Measurements from ENCODE around the gene CLCA1. TPM values are rescaled to one million over a fixed set of nuclear protein-coding genes. Genes with fewer than 3 reads are reported as not detected.

CLCA1 gene
- total and polyA plus RNA-seq, 2 experiments from 2014 or later = not detected

GRCh38 chr1:86434059-86434458 lies 34.7 kb upstream of the CLCA1 start:
- Histone ChIP-seq H4K20me1 (replicated peaks; ENCODE audit: insufficient read depth) (no peaks in the 10 kb centered on the region), H3K4me3 (no peak overlapping the region), H3K4me2 (no peak overlapping the region), H3F3A (replicated peaks; ENCODE audit: low read depth) (no peaks in the 10 kb centered on the region), H3K27ac (ENCODE audit: low read depth) (no peak overlapping the region), H3K4me1 (ENCODE audit: insufficient read depth) (no peaks in the 10 kb centered on the region), H3K79me2 (replicated peaks; ENCODE audit: insufficient read depth) (no peaks in the 10 kb centered on the region), H3K27me3 (ENCODE audit: insufficient read depth) (no peaks in the 10 kb centered on the region), H3K9me2 (ENCODE audit: insufficient read depth) (no peaks in the 10 kb centered on the region), H2AFZ (no peak overlapping the region), H3K36me3 (ENCODE audit: insufficient read depth) (no peaks in the 10 kb centered on the region)
- TF ChIP-seq POLR2AphosphoS5 (IDR thresholded peaks at IDR 0.05; ENCODE audit: low read depth) (no peak), ETS1 (IDR thresholded peaks at IDR 0.05) (no peak), ZNF114 (CRISPR knock-in tag; IDR thresholded peaks at IDR 0.05) (no peak), STAT1 (IDR thresholded peaks at IDR 0.05; ENCODE audit: unreplicated experiment) (no peak), ZNF462 (CRISPR knock-in tag; IDR thresholded peaks at IDR 0.05) (no peak), NANOG (IDR thresholded peaks at IDR 0.05; ENCODE audit: borderline replicate concordance) (no peak), EZH2phosphoT487 (IDR thresholded peaks at IDR 0.05; ENCODE audit: unreplicated experiment) (no peak), CREB1 (CRISPR knock-in tag; IDR thresholded peaks at IDR 0.05; ENCODE audit: low read depth) (no peak), ZNF331 (CRISPR knock-in tag; IDR thresholded peaks at IDR 0.05; ENCODE audit: low read depth) (no peak), JUNB (IDR thresholded peaks at IDR 0.05; ENCODE audit: unreplicated experiment) (no peak), EZH2 (IDR thresholded peaks at IDR 0.05; ENCODE audit: low read depth, unreplicated experiment) (no peak), CTCF (conservative IDR thresholded peaks at IDR 0.05; ENCODE audit: low read depth in 2 of 2) (no peak), REST (IDR thresholded peaks at IDR 0.05; ENCODE audit: unreplicated experiment) (no peak)
- ATAC-seq (no peak), DNase-seq (ENCODE audit: low spot score) (no peak)
- no peaks in the 10 kb centered on the region for H3K36me3 Mint-ChIP-seq (ENCODE audit: low read depth)
- no peaks in the 10 kb centered on the region for H3K27me3 Mint-ChIP-seq (ENCODE audit: insufficient read depth, low read depth, poor library complexity)
- no peak overlapping the region for H3K4me3 Mint-ChIP-seq
- no peak overlapping the region for H3K27ac Mint-ChIP-seq
- no peaks in the 10 kb centered on the region for H3K9me3 Mint-ChIP-seq
- H3K4me1 Mint-ChIP-seq = no peaks in the 10 kb centered on the region
